Epithelial cell of esophagus (primary cell): ENCODE data around the gene NFXL1.
"Not testable (repeated sequence)": the region's sequence is repeated elsewhere in the genome, so short reads cannot be mapped to it uniquely, and the experiment has no call there.

Experiments used
- DNase-seq: peaks from one replicate; pipeline ENCODE4 v3.0.0; 2010; ENCODE audit warnings: low read depth
- H3K4me3 ChIP-seq: 2 replicates; pipeline ENCODE4 v1.5.1; 2011; ENCODE audit warnings: mild to moderate bottlenecking, low read length, control low read depth
- TF ChIP-seq, protein P1 (sequence below): IDR thresholded peaks from 2 replicates; pipeline ENCODE4 v1.5.1; 2011; ENCODE audit warnings: low read depth, mild to moderate bottlenecking, low read length, control low read depth, inconsistent platforms; ENCODE audit not compliant: insufficient read depth; ENCODE audit errors: missing control alignments

The NFXL1 gene

DNA sequence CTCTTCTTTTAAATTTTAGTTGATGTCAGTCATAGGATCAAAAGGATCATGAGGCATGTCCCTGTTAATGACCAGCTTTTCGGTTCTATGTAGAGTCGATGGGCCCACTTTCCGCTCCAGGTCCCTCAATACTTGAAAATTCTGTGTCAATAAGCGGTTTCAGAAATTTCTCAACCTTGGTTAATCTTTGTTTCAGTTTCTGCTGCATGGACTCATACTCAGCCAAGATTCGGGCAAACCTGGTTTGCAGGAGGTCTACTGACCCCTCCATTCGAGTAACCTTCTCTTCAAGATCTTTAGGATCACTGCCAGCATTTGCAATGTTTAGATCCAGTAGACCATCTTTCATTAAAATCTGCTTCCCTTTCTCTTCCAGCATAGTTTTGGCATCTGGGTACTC is 22.0 kb upstream of the NFXL1 start:
- TF ChIP-seq, protein P1, sequence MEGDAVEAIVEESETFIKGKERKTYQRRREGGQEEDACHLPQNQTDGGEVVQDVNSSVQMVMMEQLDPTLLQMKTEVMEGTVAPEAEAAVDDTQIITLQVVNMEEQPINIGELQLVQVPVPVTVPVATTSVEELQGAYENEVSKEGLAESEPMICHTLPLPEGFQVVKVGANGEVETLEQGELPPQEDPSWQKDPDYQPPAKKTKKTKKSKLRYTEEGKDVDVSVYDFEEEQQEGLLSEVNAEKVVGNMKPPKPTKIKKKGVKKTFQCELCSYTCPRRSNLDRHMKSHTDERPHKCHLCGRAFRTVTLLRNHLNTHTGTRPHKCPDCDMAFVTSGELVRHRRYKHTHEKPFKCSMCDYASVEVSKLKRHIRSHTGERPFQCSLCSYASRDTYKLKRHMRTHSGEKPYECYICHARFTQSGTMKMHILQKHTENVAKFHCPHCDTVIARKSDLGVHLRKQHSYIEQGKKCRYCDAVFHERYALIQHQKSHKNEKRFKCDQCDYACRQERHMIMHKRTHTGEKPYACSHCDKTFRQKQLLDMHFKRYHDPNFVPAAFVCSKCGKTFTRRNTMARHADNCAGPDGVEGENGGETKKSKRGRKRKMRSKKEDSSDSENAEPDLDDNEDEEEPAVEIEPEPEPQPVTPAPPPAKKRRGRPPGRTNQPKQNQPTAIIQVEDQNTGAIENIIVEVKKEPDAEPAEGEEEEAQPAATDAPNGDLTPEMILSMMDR: no peak
- DNase-seq: no peak
- no peak overlapping the region for H3K4me3 ChIP-seq

GRCh38 chr4:47933840-47934239 is 19.5 kb upstream of the NFXL1 start:
- DNase-seq: peak; percentile 46
- TF ChIP-seq, protein P1: peak; percentile 50
- no peak overlapping the region for H3K4me3 ChIP-seq

DNA sequence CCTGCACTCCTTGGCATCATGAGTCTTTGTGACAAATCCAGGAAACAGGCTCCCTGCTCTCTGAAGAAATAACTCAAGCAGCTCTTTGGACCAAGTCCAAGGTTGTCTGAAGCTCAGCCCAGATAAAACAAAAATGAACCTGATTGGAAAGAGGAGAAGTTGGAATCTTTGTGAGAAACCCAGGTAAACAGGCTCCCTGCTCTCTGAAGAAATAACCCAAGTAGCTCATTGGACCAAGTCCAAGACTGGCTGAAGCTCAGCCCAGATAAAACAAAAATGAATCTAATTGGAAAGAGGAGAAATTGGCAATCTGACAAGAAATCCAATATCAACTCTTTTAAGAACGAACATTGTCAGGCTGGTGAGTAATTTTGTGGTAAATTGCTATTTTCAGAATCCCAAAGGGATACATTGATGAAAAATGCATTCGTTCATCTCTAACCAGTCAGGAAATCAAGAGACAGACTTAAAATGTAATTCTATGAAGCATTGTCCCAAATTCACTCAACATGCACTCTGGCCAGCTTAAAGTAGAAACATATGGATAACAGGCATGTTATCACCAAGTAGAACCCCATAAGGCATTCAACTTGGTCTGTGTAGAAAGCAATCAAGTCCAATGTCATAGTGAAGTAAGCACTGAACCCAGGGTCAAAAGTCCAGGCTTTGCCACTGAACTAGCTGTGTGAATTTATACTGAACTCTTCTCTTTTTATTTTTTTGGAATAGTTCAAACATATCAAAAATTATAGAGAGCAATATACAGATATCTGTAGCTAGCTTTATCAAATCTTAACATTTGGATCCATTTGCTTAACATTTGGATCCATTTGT is 16.8 kb upstream of the NFXL1 start:
- DNase-seq: peak; percentile 40
- TF ChIP-seq, protein P1: no peak

GRCh38 chr4:47929682-47930201 is 15.4 kb upstream of the NFXL1 start:
- DNase-seq: no peak
- no peak overlapping the region for H3K4me3 ChIP-seq
- TF ChIP-seq, protein P1: no peak

More for the DNA sequence above, 16.8 kb upstream of the NFXL1 start:
- no peak overlapping the region for H3K4me3 ChIP-seq

DNA sequence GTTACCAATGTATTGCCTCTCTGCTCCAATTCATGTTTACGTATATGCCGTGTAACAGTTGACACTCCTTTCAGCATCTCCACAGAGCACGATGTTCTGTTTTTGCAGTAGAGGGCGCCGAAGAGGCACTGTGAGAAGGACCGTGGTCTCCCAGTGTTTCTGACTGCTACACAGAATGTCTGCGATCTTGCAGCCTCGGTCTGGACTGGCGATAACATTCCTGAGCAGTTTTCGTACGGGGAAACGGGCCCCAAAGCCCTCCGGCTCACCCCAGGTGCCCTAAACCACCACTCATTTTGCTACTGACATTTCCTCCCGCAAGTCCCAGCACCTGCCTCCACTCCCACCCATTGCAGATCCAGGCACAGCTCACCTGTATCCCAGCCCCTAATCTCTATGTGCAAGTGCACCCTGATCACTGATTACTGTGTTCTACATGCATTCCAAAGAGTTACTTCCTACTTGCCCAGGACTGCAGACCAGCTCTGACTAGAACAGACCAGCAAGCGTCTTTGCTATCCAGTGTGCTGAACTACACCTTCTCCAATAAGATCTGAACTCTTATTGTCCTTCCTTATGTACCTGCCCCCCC is 12.4 kb upstream of the NFXL1 start:
- H3K4me3 ChIP-seq: no peak overlapping the region
- TF ChIP-seq, protein P1: peak; percentile 81
- DNase-seq: peak; percentile 62

GRCh38 chr4:47923261-47923608 is 8.9 kb upstream of the NFXL1 start:
- H3K4me3 ChIP-seq, DNase-seq: not testable (repeated sequence)

GRCh38 chr4:47922436-47923260 is 8.3 kb upstream of the NFXL1 start:
- H3K4me3 ChIP-seq: not testable (repeated sequence)

DNA sequence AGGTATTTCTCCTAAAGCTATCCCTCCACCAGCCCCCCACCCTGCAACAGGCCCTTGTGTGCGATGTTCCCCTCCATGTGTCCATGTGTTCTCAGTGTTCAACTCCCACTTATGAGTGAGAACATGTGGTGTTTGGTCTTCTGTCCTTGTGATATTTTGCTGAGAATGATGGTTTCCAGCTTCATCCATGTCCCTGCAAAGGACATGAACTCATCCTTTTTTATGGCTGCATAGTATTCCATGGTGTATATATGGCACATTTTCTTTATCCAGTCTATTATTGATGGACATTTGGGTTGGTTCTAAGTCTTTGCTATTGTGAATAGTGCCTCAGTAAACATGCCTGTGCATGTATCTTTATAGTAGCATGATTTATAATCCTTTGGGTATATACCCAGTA is 2.8 kb upstream of the NFXL1 start:
- DNase-seq, H3K4me3 ChIP-seq: not testable (repeated sequence)

More at GRCh38 chr4:47922436-47923260, 8.3 kb upstream of the NFXL1 start:
- DNase-seq: not testable (repeated sequence)
